MCF 10A (cell line): Measurements from ENCODE around the gene PIM3. TPM values are rescaled to one million over a fixed set of nuclear protein-coding genes. Genes with fewer than 3 reads are reported as not detected.

ENCODE experiments used
- BruUV-seq: library from RNA; stranded (reverse); fragments of 400-500 nt; replicated peaks from 2 replicates; lab custom pipeline; 2021; lab: Mats Ljungman, UMichigan
- CTCF ChIA-PET: fragments of 300-600 bp; sonication (Branson Sonifier 250); formaldehyde crosslinking; extraction: SDS; loops from one replicate; lab custom pipeline; 2021; ENCODE audit warnings: antibody characterized with exemption, inconsistent platforms; lab: Yijun Ruan, JAX
- POLR2A ChIA-PET: fragments of 300-600, 350-650 bp; sonication (Branson Sonifier 250); formaldehyde crosslinking; extraction: SDS; loops from one replicate; lab custom pipeline; 2020; ENCODE audit warnings: antibody characterized with exemption, inconsistent platforms; lab: Yijun Ruan, JAX
- DNase-seq: peaks from one replicate; pipeline ENCODE4 v3.0.0-alpha.2; 2018; ENCODE audit not compliant: unreplicated experiment
- H3K27ac Mint-ChIP-seq: one replicate; pipeline ENCODE4 v1.8.0; 2022; ENCODE audit warnings: mild to moderate bottlenecking, low read depth, mixed read lengths; ENCODE audit not compliant: unreplicated experiment
- H3K27me3 Mint-ChIP-seq: one replicate; pipeline ENCODE4 v1.8.0; 2022; ENCODE audit warnings: mixed read lengths; ENCODE audit not compliant: insufficient read depth, unreplicated experiment
- H3K36me3 Mint-ChIP-seq: one replicate; pipeline ENCODE4 v1.8.0; 2022; ENCODE audit warnings: mild to moderate bottlenecking, moderate library complexity, mixed read lengths; ENCODE audit not compliant: insufficient read depth, unreplicated experiment
- H3K4me1 Mint-ChIP-seq: one replicate; pipeline ENCODE4 v1.8.0; 2022; ENCODE audit warnings: mixed read lengths; ENCODE audit not compliant: insufficient read depth, unreplicated experiment
- H3K4me3 Mint-ChIP-seq: one replicate; pipeline ENCODE4 v1.8.0; 2022; ENCODE audit warnings: mild to moderate bottlenecking, moderate library complexity, mixed read lengths; ENCODE audit not compliant: unreplicated experiment
- H3K9me3 Mint-ChIP-seq: one replicate; pipeline ENCODE4 v1.8.0; 2022; ENCODE audit warnings: mixed read lengths; ENCODE audit not compliant: unreplicated experiment
- intact Hi-C: fragments of 100-400 bp; cut with micrococcal nuclease; formaldehyde crosslinking; loops from 2 replicates; pipeline ENCODE4 v1.14.1; 2022
- total RNA-seq: library from RNA; stranded (reverse); gene quantifications from 2 replicates; pipeline ENCODE4 v1.2.3, GENCODE V29; 2022
- TF ChIP-seq, protein P1 (sequence below): fragments of 200-600 bp; IDR thresholded peaks from one replicate; pipeline ENCODE4 v1.8.0; 2022; ENCODE audit warnings: antibody characterized with exemption, mild to moderate bottlenecking; ENCODE audit not compliant: unreplicated experiment

The PIM3 gene
- total RNA-seq, 1 experiment from 2014 or later: 56.3 TPM

DNA sequence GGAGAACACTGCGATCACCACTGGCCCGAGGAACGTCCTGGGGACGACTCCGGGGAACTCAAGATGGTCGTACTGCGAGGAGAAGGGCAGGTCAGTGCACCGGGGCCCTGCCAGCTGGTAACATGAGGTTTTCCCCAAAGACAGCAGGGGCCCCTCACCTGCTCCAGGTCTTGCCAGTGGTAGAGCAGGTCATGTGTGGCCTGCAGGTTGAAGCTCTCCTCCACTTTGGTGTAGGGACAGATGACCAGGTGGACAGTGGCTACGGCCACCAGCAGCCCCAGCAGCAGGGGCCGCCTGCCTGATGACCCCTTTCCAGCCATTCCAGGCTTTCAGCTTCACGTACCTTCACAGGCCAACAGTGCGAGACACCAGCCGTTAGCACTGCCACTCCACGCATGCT is 47.1 kb upstream of the PIM3 start:
- no peak overlapping the region for H3K4me3 Mint-ChIP-seq
- H3K27ac Mint-ChIP-seq: no peak overlapping the region
- ChIA-PET CTCF (interaction anchor here (0.6 to 2.2 kb wide), 3 partner anchors 45 to 190 kb away, joined by 3 to 7 read pairs (median 3); no protein-coding TSS in a partner anchor), POLR2A (interaction anchor here (0.6 to 1.1 kb wide), 2 partner anchors 10 to 146 kb away, joined by 3 to 4 read pairs; no protein-coding TSS in a partner anchor)
- no peaks in the 10 kb centered on the region for H3K4me1 Mint-ChIP-seq
- peaks cover 40% of the 10 kb centered on the region for H3K36me3 Mint-ChIP-seq
- BruUV-seq: no TSS peak
- intact Hi-C loops: loop anchor here (10.0 kb wide), 1 partner anchor 59 kb away; the partner anchor contains the start of gene ZBED4
- DNase-seq: no peak
- TF ChIP-seq, protein P1, sequence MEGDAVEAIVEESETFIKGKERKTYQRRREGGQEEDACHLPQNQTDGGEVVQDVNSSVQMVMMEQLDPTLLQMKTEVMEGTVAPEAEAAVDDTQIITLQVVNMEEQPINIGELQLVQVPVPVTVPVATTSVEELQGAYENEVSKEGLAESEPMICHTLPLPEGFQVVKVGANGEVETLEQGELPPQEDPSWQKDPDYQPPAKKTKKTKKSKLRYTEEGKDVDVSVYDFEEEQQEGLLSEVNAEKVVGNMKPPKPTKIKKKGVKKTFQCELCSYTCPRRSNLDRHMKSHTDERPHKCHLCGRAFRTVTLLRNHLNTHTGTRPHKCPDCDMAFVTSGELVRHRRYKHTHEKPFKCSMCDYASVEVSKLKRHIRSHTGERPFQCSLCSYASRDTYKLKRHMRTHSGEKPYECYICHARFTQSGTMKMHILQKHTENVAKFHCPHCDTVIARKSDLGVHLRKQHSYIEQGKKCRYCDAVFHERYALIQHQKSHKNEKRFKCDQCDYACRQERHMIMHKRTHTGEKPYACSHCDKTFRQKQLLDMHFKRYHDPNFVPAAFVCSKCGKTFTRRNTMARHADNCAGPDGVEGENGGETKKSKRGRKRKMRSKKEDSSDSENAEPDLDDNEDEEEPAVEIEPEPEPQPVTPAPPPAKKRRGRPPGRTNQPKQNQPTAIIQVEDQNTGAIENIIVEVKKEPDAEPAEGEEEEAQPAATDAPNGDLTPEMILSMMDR: no peak
- H3K27me3 Mint-ChIP-seq: no peaks in the 10 kb centered on the region
- H3K9me3 Mint-ChIP-seq: no peaks in the 10 kb centered on the region

DNA sequence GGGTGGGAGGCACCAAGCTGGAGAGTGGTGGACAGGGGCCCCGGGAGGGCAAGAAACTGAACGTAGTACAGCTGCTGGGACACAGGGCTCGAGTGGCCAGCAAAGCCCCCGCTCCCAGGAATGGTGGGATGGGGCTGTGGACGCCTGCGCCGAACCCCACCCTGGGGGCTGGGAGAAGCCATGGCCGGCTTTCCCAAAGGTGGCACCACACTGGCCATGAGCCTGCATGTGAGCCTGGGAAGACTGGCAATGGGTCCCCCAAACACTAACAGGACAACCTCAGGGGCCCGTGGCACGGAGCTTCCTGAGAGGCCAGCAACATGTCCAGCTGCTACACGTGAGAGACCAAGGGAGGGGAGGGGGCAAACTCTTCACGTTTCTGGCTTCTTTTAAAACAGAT is 46.3 kb upstream of the PIM3 start:
- no peak for DNase-seq
- H3K27ac Mint-ChIP-seq: no peak overlapping the region
- peaks cover 34% of the 10 kb centered on the region for H3K36me3 Mint-ChIP-seq
- H3K27me3 Mint-ChIP-seq: no peaks in the 10 kb centered on the region
- TF ChIP-seq, protein P1: no peak
- no peak overlapping the region for H3K4me3 Mint-ChIP-seq
- no peaks in the 10 kb centered on the region for H3K9me3 Mint-ChIP-seq
- no TSS peak for BruUV-seq
- CTCF ChIA-PET: interaction anchor here (0.6 to 2.2 kb wide), 2 partner anchors 46 to 116 kb away, joined by 3 to 7 read pairs; no protein-coding TSS in a partner anchor
- intact Hi-C loops: loop anchor here (10.0 kb wide), 1 partner anchor 59 kb away; the partner anchor contains the start of gene ZBED4
- POLR2A ChIA-PET: interaction anchor here (1.1 kb wide), 1 partner anchor 11 kb away, joined by 3 read pairs; no protein-coding TSS in a partner anchor
- no peaks in the 10 kb centered on the region for H3K4me1 Mint-ChIP-seq

DNA sequence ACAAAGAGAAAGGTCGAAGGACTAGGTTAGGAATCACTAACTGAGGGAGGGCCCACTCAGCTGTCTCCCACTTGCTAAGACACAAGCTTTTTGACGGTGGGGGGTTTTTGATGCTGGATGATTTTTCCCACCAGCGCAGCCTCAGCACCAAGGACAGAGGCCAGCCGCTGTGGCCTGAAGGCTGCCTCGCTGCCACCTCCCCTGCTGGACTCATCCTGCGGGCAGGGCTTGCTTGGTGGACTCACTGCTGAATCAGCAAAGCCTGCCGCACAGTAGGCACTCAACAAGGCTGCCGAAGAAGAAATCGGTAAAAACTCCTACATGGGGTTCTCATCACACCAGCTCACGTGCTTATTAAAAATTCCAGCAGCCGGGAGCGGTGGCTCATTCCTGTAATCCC is 45.0 kb upstream of the PIM3 start:
- ChIA-PET POLR2A (no interaction called here), CTCF (interaction anchor here (1.4 to 2.2 kb wide), 2 partner anchors 61 to 114 kb away, joined by 3 to 7 read pairs; no protein-coding TSS in a partner anchor)
- Mint-ChIP-seq H3K36me3 (peaks cover 27% of the 10 kb centered on the region), H3K27me3 (no peaks in the 10 kb centered on the region), H3K4me3 (no peak overlapping the region), H3K9me3 (no peaks in the 10 kb centered on the region), H3K27ac (no peak overlapping the region), H3K4me1 (no peaks in the 10 kb centered on the region)
- TF ChIP-seq, protein P1: no peak
- no TSS peak for BruUV-seq
- intact Hi-C loops: loop anchor here (10.0 kb wide), 1 partner anchor 61 kb away; the partner anchor contains the start of gene ZBED4
- no peak for DNase-seq

DNA sequence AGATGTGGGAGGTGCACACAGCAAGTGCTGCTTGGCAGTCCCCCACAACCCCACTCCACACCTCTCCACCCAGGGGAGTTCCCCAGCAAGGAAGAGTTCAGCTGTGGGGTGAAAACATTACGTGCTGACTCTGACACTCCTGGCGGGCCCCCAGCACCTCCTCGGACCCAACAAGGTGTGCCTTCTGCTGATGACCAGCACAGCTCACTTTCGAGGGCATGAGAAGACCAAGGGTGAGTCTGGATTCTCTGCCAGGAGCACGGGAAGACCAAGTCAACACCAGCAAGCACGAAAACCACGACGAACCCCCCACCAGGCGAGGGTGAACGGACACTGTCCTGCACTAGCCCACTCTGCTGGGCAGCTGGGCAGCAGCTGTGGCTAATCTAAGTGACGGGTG is 43.7 kb upstream of the PIM3 start:
- Mint-ChIP-seq H3K36me3 (peaks cover 18% of the 10 kb centered on the region), H3K9me3 (no peaks in the 10 kb centered on the region), H3K4me1 (no peaks in the 10 kb centered on the region), H3K27me3 (no peaks in the 10 kb centered on the region), H3K4me3 (peak overlapping the region; percentile 74), H3K27ac (no peak overlapping the region)
- BruUV-seq: no TSS peak
- ChIA-PET POLR2A (interaction anchor here (0.6 to 2.6 kb wide), 3 partner anchors 44 to 62 kb away, joined by 3 to 8 read pairs (median 4); partner anchors contain the start of gene PIM3), CTCF (interaction anchor here (0.6 kb wide), 1 partner anchor 17 kb away, joined by 3 read pairs; no protein-coding TSS in a partner anchor)
- DNase-seq: no peak
- intact Hi-C loops: loop anchor here (10.0 kb wide), 1 partner anchor 62 kb away; the partner anchor contains the start of gene ZBED4
- TF ChIP-seq, protein P1: no peak
